Smooth muscle cell (in vitro differentiated cells): Measurements from ENCODE around the gene EIF4G1. TPM values are rescaled to one million over a fixed set of nuclear protein-coding genes. Genes with fewer than 3 reads are reported as not detected.
A peak's percentile ranks its signal among the peaks of the same experiment; 100 is the strongest.

Experiments
- DNase-seq: peaks from one replicate; lab custom pipeline; 2025; ENCODE audit not compliant: unreplicated experiment; lab: John Stamatoyannopoulos, UW
- H2AFZ ChIP-seq: fragments of 200-600 bp; sonication (generic); 2 replicates; pipeline ENCODE4 v1.6.0; 2016; ENCODE audit warnings: antibody characterized with exemption, low read depth, mild to moderate bottlenecking
- H3F3A ChIP-seq: fragments of 200-600 bp; sonication (generic); 2 replicates; pipeline ENCODE4 v1.6.0; 2017; ENCODE audit warnings: antibody characterized with exemption, low read depth
- H3K27ac ChIP-seq: fragments of 200-600 bp; sonication (generic); 2 replicates; pipeline ENCODE4 v1.5.1; 2016; ENCODE audit warnings: low read depth, mild to moderate bottlenecking
- H3K27me3 ChIP-seq: fragments of 200-600 bp; sonication (generic); 2 replicates; pipeline ENCODE4 v1.6.1; 2016; ENCODE audit warnings: low read depth, mild to moderate bottlenecking
- H3K36me3 ChIP-seq: fragments of 200-600 bp; sonication (generic); 2 replicates; pipeline ENCODE4 v1.5.1; 2016; ENCODE audit warnings: low read depth
- H3K4me1 ChIP-seq: fragments of 200-600 bp; sonication (generic); 2 replicates; pipeline ENCODE4 v1.5.1; 2016; ENCODE audit warnings: low read depth
- H3K4me2 ChIP-seq: fragments of 200-600 bp; sonication (generic); 2 replicates; pipeline ENCODE4 v1.6.0; 2016; ENCODE audit warnings: mild to moderate bottlenecking
- H3K4me3 ChIP-seq: fragments of 200-600 bp; sonication (generic); 2 replicates; pipeline ENCODE4 v1.5.1; 2016; ENCODE audit warnings: mild to moderate bottlenecking
- H3K79me2 ChIP-seq: fragments of 200-600 bp; sonication (generic); 2 replicates; pipeline ENCODE4 v1.6.0; 2016; ENCODE audit warnings: low read depth, mild to moderate bottlenecking
- H3K9ac ChIP-seq: fragments of 200-600 bp; sonication (generic); 2 replicates; pipeline ENCODE4 v1.6.0; 2016; ENCODE audit warnings: low read depth
- H3K9me3 ChIP-seq: fragments of 200-600 bp; sonication (generic); replicated peaks from 2 replicates; pipeline ENCODE4 v1.5.1; 2016; ENCODE audit warnings: low read depth
- H4K20me1 ChIP-seq: fragments of 200-600 bp; sonication (generic); 2 replicates; pipeline ENCODE4 v1.6.0; 2016; ENCODE audit warnings: low read depth
- WGBS: methylation state at CpG from one replicate; pipeline ENCODE4 v1.1.7; 2016; ENCODE audit warnings: low lambda C conversion rate; 5-methylcytosine and 5-hydroxymethylcytosine counted together
- polyA plus RNA-seq: library from polyadenylated mRNA; unstranded; fragments of >200 nt; fragmentation: Nextera tagmentation; extraction: Ambion mirVana; gene quantifications from 2 replicates; pipeline ENCODE4 v1.2.1, GENCODE V29; 2016
- total RNA-seq: library from RNA; depleted of rRNA; stranded (reverse); fragments of >200 nt; gene quantifications from 2 replicates; pipeline ENCODE4 v1.2.3, GENCODE V29; 2014
- TF ChIP-seq, protein P1 (sequence below): fragments of 200-600 bp; sonication (generic); IDR thresholded peaks from 2 replicates; pipeline ENCODE4 v1.5.1; 2017; ENCODE audit warnings: borderline replicate concordance, mild to moderate bottlenecking, antibody characterized with exemption; ENCODE audit not compliant: insufficient read depth, poor library complexity, severe bottlenecking

The EIF4G1 gene
- total and polyA plus RNA-seq, 2 experiments from 2014 or later: 171 to 198 TPM

DNA sequence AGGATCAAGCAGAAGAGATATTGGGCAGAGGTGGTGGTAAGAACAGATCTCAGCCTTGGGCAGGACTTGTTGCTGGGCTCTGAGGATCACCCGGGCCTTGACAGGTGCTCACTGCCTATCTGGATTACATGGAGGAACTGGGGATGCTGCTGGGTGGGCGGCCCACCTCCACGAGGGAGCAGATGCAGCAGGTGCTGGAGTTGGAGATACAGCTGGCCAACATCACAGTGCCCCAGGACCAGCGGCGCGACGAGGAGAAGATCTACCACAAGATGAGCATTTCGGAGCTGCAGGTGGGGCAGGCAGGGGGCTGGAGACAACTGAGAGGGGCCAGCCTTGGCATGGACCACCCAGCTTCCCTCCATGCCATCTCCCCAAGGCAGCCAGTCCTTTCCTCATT is 30.7 kb upstream of the EIF4G1 start:
- Histone ChIP-seq H2AFZ (no peak overlapping the region), H3K9me3 (no peaks in the 10 kb centered on the region), H3K27me3 (peaks cover 16% of the 10 kb centered on the region), H3K9ac (no peak overlapping the region), H3K4me1 (no peaks in the 10 kb centered on the region), H3K27ac (no peak overlapping the region), H3F3A (no peaks in the 10 kb centered on the region), H3K79me2 (no peaks in the 10 kb centered on the region), H4K20me1 (no peaks in the 10 kb centered on the region), H3K4me3 (no peak overlapping the region), H3K36me3 (no peaks in the 10 kb centered on the region), H3K4me2 (no peak overlapping the region)
- DNase-seq: no peak
- WGBS: 99% methylated on average over 8 of the region's 8 CpGs
- TF ChIP-seq, protein P1, sequence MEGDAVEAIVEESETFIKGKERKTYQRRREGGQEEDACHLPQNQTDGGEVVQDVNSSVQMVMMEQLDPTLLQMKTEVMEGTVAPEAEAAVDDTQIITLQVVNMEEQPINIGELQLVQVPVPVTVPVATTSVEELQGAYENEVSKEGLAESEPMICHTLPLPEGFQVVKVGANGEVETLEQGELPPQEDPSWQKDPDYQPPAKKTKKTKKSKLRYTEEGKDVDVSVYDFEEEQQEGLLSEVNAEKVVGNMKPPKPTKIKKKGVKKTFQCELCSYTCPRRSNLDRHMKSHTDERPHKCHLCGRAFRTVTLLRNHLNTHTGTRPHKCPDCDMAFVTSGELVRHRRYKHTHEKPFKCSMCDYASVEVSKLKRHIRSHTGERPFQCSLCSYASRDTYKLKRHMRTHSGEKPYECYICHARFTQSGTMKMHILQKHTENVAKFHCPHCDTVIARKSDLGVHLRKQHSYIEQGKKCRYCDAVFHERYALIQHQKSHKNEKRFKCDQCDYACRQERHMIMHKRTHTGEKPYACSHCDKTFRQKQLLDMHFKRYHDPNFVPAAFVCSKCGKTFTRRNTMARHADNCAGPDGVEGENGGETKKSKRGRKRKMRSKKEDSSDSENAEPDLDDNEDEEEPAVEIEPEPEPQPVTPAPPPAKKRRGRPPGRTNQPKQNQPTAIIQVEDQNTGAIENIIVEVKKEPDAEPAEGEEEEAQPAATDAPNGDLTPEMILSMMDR: no peak

DNA sequence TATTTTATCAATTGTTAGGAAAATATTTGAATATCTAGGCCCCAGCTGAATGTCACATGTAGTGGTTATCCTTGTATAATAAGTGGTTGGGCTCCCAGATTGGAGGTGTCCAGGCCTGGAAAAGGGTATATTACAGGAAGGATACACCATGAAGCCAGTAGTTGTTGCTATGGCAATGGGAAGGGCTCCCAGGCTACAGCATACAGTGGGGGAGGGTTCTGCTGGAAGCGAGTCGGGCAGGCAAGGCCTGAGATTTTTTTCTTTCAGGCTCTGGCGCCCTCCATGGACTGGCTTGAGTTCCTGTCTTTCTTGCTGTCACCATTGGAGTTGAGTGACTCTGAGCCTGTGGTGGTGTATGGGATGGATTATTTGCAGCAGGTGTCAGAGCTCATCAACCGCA is 29.7 kb upstream of the EIF4G1 start:
- Histone ChIP-seq H3K9ac (no peak overlapping the region), H3K9me3 (no peaks in the 10 kb centered on the region), H3K79me2 (no peaks in the 10 kb centered on the region), H3K4me1 (no peaks in the 10 kb centered on the region), H2AFZ (no peak overlapping the region), H3K4me3 (no peak overlapping the region), H4K20me1 (no peaks in the 10 kb centered on the region), H3K27ac (no peak overlapping the region), H3K36me3 (no peaks in the 10 kb centered on the region), H3F3A (no peaks in the 10 kb centered on the region), H3K27me3 (peaks cover 13% of the 10 kb centered on the region), H3K4me2 (no peak overlapping the region)
- TF ChIP-seq, protein P1: peak; percentile 18
- 15% methylated on average over 4 of the region's 4 CpGs for WGBS
- DNase-seq: no peak

DNA sequence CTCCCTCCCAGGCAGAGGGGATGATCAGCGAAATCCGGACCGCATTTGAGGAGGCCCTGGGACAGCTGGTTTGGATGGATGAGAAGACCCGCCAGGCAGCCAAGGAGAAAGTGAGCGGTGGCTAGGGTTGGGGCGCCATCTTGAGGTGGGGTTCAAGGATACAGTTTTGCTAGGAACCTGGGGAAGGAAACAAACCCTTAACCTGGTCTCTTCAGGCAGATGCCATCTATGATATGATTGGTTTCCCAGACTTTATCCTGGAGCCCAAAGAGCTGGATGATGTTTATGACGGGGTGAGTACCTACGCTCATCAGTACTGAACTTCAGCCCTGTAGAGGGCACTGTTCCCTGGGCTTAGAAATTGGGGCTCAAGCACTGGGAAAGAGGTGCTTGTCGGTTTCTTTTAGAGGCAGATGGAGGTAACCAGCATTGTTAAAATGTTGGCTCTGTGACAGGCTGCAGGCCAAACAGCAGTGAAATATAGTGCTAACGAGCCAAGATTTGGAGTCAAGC is 24.9 kb upstream of the EIF4G1 start:
- WGBS: 26% methylated on average over 10 of the region's 10 CpGs
- H4K20me1 ChIP-seq: no peaks in the 10 kb centered on the region
- TF ChIP-seq, protein P1: peak; percentile 47
- H3K36me3 ChIP-seq: no peaks in the 10 kb centered on the region
- no peaks in the 10 kb centered on the region for H3K9me3 ChIP-seq
- H3F3A ChIP-seq: no peaks in the 10 kb centered on the region
- no peak overlapping the region for H3K4me3 ChIP-seq
- no peak overlapping the region for H3K27ac ChIP-seq
- H3K79me2 ChIP-seq: no peaks in the 10 kb centered on the region
- H3K4me1 ChIP-seq: no peaks in the 10 kb centered on the region
- no peak overlapping the region for H3K4me2 ChIP-seq
- peaks cover 11% of the 10 kb centered on the region for H3K27me3 ChIP-seq
- no peak overlapping the region for H3K9ac ChIP-seq
- no peak for DNase-seq
- H2AFZ ChIP-seq: no peak overlapping the region

DNA sequence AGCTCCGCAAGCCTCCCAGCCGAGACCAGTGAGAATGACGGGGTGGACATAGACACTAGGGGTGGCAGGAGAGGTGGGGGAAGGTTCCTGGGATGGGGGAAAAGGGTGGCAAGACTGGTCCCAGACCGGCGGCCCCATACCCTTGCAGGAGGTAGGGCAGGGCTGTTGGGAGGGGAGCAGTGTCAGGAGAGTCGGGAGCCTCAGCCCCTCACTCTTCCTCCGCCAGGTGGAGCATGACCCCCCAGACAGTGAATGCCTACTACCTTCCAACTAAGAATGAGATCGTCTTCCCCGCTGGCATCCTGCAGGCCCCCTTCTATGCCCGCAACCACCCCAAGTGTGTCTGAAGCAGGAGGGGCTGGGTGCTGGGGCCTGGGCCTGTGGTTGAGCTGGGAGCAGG is 24.1 kb upstream of the EIF4G1 start:
- H3K9ac ChIP-seq: no peak overlapping the region
- DNase-seq: no peak
- no peaks in the 10 kb centered on the region for H3K4me1 ChIP-seq
- no peak overlapping the region for H3K27ac ChIP-seq
- H3F3A ChIP-seq: no peaks in the 10 kb centered on the region
- no peak overlapping the region for H3K4me3 ChIP-seq
- no peaks in the 10 kb centered on the region for H3K79me2 ChIP-seq
- TF ChIP-seq, protein P1: no peak
- H2AFZ ChIP-seq: no peak overlapping the region
- H3K27me3 ChIP-seq: peaks cover 11% of the 10 kb centered on the region
- H4K20me1 ChIP-seq: no peaks in the 10 kb centered on the region
- no peak overlapping the region for H3K4me2 ChIP-seq
- no peaks in the 10 kb centered on the region for H3K36me3 ChIP-seq
- no peaks in the 10 kb centered on the region for H3K9me3 ChIP-seq
- 89% methylated on average over 10 of the region's 10 CpGs for WGBS
